Sciatic nerve (tissue), 2 donors: ENCODE results near the gene PEX10. TPM values are rescaled to one million over a fixed set of nuclear protein-coding genes. Genes with fewer than 3 reads are reported as not detected.

ENCODE experiments used
- ATAC-seq: fragments of 200-7000 bp; cut with Tn5 transposase; one replicate; pipeline ENCODE4 v1.9.1; 2020; ENCODE audit warnings: mild to moderate bottlenecking, moderate library complexity
- DNase-seq: peaks from one replicate; pipeline ENCODE4 v3.0.0-alpha.2; 2020; ENCODE audit warnings: low spot score
- intact Hi-C: fragments of 100-400 bp; cut with DNase I; formaldehyde crosslinking; loops from one replicate; pipeline ENCODE4 v1.14.2; 2022
- total RNA-seq: library from RNA; stranded (reverse); fragmentation: NEBNext Ultra II Directional; extraction: Animal tissue kit (Norgen Biotek cat#: 25700); gene quantifications from one replicate; pipeline ENCODE4 v1.2.1, GENCODE V29; 2021
- donor health status: DM: no; HTN: no; CAD: no.
- donor health status: DM: no; HTN: no; CAD: no.

PEX10 gene
- total RNA-seq, 1 donor from 2014 or later = 18.1 TPM

- intact Hi-C loops = no loop called here
- no peak for ATAC-seq
- peak; percentile 69 for DNase-seq
Measured at GRCh38 chr1:2382621-2383361, 29.6 kb downstream of the PEX10 start.

- intact Hi-C loops = loop anchor here (2.0 kb wide), 1 partner anchor 187 kb away; the partner anchor contains the start of gene FAAP20
- ATAC-seq (peak; percentile 96), DNase-seq (peak; percentile 92)
Measured at GRCh38 chr1:2381741-2382620, 30.4 kb downstream of the PEX10 start.

GRCh38 chr1:2380816-2381591, 31.4 kb downstream of the PEX10 start:
- intact Hi-C loops = loop anchor here (2.0 kb wide), 1 partner anchor 186 kb away; the partner anchor contains the start of gene FAAP20
- DNase-seq (peak; percentile 58), ATAC-seq (peak; percentile 45)

GRCh38 chr1:2379733-2380404, 32.5 kb downstream of the PEX10 start:
- intact Hi-C loops = loop anchor here (2.0 kb wide), 1 partner anchor 185 kb away; the partner anchor contains the start of gene FAAP20
- DNase-seq (peak; percentile 57), ATAC-seq (no peak)

- ATAC-seq = no peak
- peak; percentile 51 for DNase-seq
- intact Hi-C loops = no loop called here
Measured at GRCh38 chr1:2378956-2379732, 33.2 kb downstream of the PEX10 start.

- DNase-seq = peak; percentile 53
- ATAC-seq = no peak
- intact Hi-C loops = no loop called here
Measured at GRCh38 chr1:2378441-2378851, 33.9 kb downstream of the PEX10 start.

GRCh38 chr1:2377751-2378440, 34.5 kb downstream of the PEX10 start:
- ATAC-seq (no peak), DNase-seq (peak; percentile 45)
- intact Hi-C loops = no loop called here

GRCh38 chr1:2376931-2377672, 35.3 kb downstream of the PEX10 start:
- no peak for ATAC-seq
- DNase-seq = peak; percentile 53
- intact Hi-C loops = no loop called here

- ATAC-seq (no peak), DNase-seq (peak; percentile 51)
- intact Hi-C loops = no loop called here
Measured at GRCh38 chr1:2376261-2376741, 36.1 kb downstream of the PEX10 start.

- DNase-seq (no peak), ATAC-seq (no peak)
- intact Hi-C loops = no loop called here
Measured at GRCh38 chr1:2375923-2376260, 36.5 kb downstream of the PEX10 start.

GRCh38 chr1:2375246-2375922, 37.0 kb downstream of the PEX10 start:
- ATAC-seq (no peak), DNase-seq (peak; percentile 49)
- intact Hi-C loops = no loop called here

- DNase-seq = peak; percentile 31
- intact Hi-C loops = no loop called here
- ATAC-seq = no peak
Measured at GRCh38 chr1:2374252-2375155, 37.9 kb downstream of the PEX10 start.

- intact Hi-C loops = no loop called here
- ATAC-seq = no peak
- DNase-seq = peak; percentile 47
Measured at GRCh38 chr1:2373551-2374251, 38.7 kb downstream of the PEX10 start.
